ENCODE measurements around the gene MEOX2.

The MEOX2 gene

GRCh38 chr7:15667991-15668390 lies 18.5 kb downstream of the MEOX2 start:
- no peaks in the 10 kb centered on the region for H3K36me3 ChIP-seq (replicated peaks)
- in situ Hi-C loops (cut with HindIII; ENCODE audit: low pct_ligation_motif_present, low sequenced_read_pairs) = no loop called here

GRCh38 chr7:15662451-15662850 lies 24.0 kb downstream of the MEOX2 start:
- no peak overlapping the region for H3K4me3 ChIP-seq (ENCODE audit: low read depth, low read length)
- no peak for DNase-seq
- H3K27me3 ChIP-seq (replicated peaks) = no peaks in the 10 kb centered on the region
- TF ChIP-seq, protein P1, sequence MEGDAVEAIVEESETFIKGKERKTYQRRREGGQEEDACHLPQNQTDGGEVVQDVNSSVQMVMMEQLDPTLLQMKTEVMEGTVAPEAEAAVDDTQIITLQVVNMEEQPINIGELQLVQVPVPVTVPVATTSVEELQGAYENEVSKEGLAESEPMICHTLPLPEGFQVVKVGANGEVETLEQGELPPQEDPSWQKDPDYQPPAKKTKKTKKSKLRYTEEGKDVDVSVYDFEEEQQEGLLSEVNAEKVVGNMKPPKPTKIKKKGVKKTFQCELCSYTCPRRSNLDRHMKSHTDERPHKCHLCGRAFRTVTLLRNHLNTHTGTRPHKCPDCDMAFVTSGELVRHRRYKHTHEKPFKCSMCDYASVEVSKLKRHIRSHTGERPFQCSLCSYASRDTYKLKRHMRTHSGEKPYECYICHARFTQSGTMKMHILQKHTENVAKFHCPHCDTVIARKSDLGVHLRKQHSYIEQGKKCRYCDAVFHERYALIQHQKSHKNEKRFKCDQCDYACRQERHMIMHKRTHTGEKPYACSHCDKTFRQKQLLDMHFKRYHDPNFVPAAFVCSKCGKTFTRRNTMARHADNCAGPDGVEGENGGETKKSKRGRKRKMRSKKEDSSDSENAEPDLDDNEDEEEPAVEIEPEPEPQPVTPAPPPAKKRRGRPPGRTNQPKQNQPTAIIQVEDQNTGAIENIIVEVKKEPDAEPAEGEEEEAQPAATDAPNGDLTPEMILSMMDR (IDR thresholded peaks at IDR 0.05; ENCODE audit: low read depth, low read length, missing control alignments) = no peak
- no peak overlapping the region for H3K27ac ChIP-seq
- H3K36me3 ChIP-seq (replicated peaks) = no peaks in the 10 kb centered on the region
- in situ Hi-C loops (cut with HindIII; ENCODE audit: low pct_ligation_motif_present, low sequenced_read_pairs) = no loop called here

More at GRCh38 chr7:15667991-15668390, 18.5 kb downstream of the MEOX2 start:
- no peaks in the 10 kb centered on the region for H3K27me3 ChIP-seq (replicated peaks)
- DNase-seq = no peak
- H3K4me3 ChIP-seq (ENCODE audit: low read depth, low read length) = no peak overlapping the region
- no peak overlapping the region for H3K27ac ChIP-seq
- TF ChIP-seq, protein P1 (IDR thresholded peaks at IDR 0.05; ENCODE audit: low read depth, low read length, missing control alignments) = no peak

GRCh38 chr7:15658247-15658646 lies 28.2 kb downstream of the MEOX2 start:
- Histone ChIP-seq H3K27ac (no peak overlapping the region), H3K36me3 (replicated peaks) (no peaks in the 10 kb centered on the region), H3K4me3 (ENCODE audit: low read depth, low read length) (no peak overlapping the region), H3K27me3 (replicated peaks) (no peaks in the 10 kb centered on the region)
- no peak for DNase-seq
- in situ Hi-C loops (cut with HindIII; ENCODE audit: low pct_ligation_motif_present, low sequenced_read_pairs) = no loop called here
- TF ChIP-seq, protein P1 (IDR thresholded peaks at IDR 0.05; ENCODE audit: low read depth, low read length, missing control alignments) = no peak

DNA sequence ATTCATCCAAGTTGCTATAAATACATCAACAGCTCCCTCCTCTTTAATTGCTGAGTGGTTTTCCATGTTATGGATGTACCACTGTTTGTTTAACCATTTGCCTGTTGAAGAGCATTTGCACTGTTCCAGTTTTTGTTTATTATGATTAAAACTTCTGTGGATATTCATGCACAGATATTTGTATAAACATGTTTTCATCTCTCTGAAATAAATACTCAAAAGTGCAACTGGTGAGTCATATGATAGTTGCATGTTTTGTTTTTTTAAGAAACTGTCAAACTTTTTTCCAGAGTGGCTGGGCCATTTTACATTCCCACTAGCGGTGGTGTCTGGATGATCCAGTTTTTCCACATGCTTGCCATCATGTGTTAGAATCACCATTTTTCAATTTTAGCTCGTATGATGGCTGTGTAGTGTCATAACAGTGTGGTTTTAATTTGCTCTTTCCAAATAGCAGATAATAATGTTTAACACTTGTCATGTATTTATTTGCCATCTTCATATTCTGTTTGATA lies 33.6 kb downstream of the MEOX2 start:
- Histone ChIP-seq H3K4me3 (ENCODE audit: low read depth, low read length) (no peak overlapping the region), H3K27ac (no peak overlapping the region), H3K27me3 (replicated peaks) (no peaks in the 10 kb centered on the region), H3K36me3 (replicated peaks) (no peaks in the 10 kb centered on the region)
- DNase-seq = no peak
- TF ChIP-seq, protein P1 (IDR thresholded peaks at IDR 0.05; ENCODE audit: low read depth, low read length, missing control alignments) = no peak
- in situ Hi-C loops (cut with HindIII; ENCODE audit: low pct_ligation_motif_present, low sequenced_read_pairs) = no loop called here

- Histone ChIP-seq H3K4me3 (ENCODE audit: low read depth, low read length) (no peak overlapping the region), H3K36me3 (replicated peaks) (no peaks in the 10 kb centered on the region), H3K27ac (no peak overlapping the region), H3K27me3 (replicated peaks) (no peaks in the 10 kb centered on the region)
- in situ Hi-C loops (cut with HindIII; ENCODE audit: low pct_ligation_motif_present, low sequenced_read_pairs) = no loop called here
- DNase-seq = no peak
- TF ChIP-seq, protein P1 (IDR thresholded peaks at IDR 0.05; ENCODE audit: low read depth, low read length, missing control alignments) = no peak
Measured at GRCh38 chr7:15651693-15652092, 34.8 kb downstream of the MEOX2 start.

DNA sequence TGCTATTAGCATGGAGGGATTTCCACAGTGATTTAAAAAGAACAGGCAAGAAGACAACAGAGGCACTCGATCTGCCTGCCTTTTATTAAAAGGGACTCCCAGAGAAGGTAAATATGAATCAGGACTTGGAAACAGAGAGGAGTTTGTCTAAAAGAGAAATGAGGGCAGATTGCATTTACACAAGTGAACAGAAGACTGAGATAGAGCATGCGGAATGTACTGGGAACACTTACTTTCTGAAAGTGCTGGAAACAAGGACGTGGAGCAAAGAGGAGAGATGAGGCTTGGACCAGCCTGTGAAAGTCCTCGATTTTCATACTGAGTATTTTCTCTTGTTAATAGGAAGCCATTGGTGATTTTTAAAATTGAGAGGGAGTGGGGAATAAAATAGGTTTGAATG lies 35.7 kb downstream of the MEOX2 start:
- Histone ChIP-seq H3K27ac (no peak overlapping the region), H3K27me3 (replicated peaks) (no peaks in the 10 kb centered on the region), H3K36me3 (replicated peaks) (no peaks in the 10 kb centered on the region), H3K4me3 (ENCODE audit: low read depth, low read length) (no peak overlapping the region)
- in situ Hi-C loops (cut with HindIII; ENCODE audit: low pct_ligation_motif_present, low sequenced_read_pairs) = no loop called here
- no peak for DNase-seq
- TF ChIP-seq, protein P1 (IDR thresholded peaks at IDR 0.05; ENCODE audit: low read depth, low read length, missing control alignments) = no peak

Data from brain microvascular endothelial cell (primary cell).